ENCODE results near the gene HOXD12.
A peak's percentile ranks its signal among the peaks of the same experiment; 100 is the strongest.

HOXD12 gene

DNA sequence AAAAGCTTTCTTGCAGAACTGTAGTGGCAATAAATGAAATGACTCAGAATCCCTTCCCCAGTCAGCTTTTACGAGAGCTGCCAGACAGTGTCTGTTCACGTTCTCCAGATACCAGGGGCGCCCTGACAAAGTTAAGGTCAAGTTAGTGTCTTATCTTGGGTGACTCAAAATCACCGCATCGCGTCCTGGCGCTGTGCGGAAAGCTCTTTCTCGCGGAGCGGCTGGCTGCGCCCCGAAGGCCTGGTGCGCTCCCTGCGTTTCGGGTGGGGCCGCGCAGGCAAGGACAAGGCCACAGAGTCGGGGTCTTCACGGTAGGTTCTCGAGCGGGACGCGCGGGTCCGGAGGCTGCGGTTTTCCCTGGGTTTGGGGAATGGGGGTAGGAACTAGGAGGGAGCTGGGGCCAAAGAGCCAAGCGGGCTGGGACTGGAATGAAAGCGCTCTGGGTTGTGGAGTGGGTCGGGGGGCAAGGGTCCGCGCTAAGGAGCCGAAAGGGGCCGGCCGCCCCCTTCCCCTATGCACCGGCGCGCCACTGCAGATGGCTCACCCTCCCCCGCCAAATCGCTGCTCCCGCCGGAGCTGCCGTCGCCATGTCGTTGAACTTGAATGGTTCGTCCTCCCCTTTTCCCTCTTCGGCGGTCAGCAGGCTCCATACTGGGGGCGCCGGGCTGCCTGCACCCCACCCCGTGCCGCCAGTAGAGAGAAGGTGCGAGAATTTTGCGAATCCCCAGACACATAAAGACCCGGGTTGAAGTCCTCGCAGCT lies 4.9 kb downstream of the HOXD12 start:
- Histone ChIP-seq H3K4me3 (IDR thresholded peaks at IDR 0.05; ENCODE audit: insufficient read depth, low read depth, low read length) (no peak overlapping the region), H4K20me1 (ENCODE audit: insufficient read depth) (no peaks in the 10 kb centered on the region), H3K4me1 (ENCODE audit: low read depth, poor library complexity, severe bottlenecking) (no peaks in the 10 kb centered on the region), H3K9ac (no peak overlapping the region), H3K27ac (no peak overlapping the region), H3K36me3 (ENCODE audit: insufficient read depth) (no peaks in the 10 kb centered on the region), H2AFZ (ENCODE audit: low read depth) (no peak overlapping the region), H3K27me3 (ENCODE audit: insufficient read depth, low read depth) (no peaks in the 10 kb centered on the region), H3K4me2 (no peak overlapping the region), H3K79me2 (ENCODE audit: insufficient read depth, low read depth) (no peaks in the 10 kb centered on the region)
- TF ChIP-seq, protein P1, sequence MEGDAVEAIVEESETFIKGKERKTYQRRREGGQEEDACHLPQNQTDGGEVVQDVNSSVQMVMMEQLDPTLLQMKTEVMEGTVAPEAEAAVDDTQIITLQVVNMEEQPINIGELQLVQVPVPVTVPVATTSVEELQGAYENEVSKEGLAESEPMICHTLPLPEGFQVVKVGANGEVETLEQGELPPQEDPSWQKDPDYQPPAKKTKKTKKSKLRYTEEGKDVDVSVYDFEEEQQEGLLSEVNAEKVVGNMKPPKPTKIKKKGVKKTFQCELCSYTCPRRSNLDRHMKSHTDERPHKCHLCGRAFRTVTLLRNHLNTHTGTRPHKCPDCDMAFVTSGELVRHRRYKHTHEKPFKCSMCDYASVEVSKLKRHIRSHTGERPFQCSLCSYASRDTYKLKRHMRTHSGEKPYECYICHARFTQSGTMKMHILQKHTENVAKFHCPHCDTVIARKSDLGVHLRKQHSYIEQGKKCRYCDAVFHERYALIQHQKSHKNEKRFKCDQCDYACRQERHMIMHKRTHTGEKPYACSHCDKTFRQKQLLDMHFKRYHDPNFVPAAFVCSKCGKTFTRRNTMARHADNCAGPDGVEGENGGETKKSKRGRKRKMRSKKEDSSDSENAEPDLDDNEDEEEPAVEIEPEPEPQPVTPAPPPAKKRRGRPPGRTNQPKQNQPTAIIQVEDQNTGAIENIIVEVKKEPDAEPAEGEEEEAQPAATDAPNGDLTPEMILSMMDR (conservative IDR thresholded peaks at IDR 0.05; ENCODE audit: low read depth, low read length): no peak

DNA sequence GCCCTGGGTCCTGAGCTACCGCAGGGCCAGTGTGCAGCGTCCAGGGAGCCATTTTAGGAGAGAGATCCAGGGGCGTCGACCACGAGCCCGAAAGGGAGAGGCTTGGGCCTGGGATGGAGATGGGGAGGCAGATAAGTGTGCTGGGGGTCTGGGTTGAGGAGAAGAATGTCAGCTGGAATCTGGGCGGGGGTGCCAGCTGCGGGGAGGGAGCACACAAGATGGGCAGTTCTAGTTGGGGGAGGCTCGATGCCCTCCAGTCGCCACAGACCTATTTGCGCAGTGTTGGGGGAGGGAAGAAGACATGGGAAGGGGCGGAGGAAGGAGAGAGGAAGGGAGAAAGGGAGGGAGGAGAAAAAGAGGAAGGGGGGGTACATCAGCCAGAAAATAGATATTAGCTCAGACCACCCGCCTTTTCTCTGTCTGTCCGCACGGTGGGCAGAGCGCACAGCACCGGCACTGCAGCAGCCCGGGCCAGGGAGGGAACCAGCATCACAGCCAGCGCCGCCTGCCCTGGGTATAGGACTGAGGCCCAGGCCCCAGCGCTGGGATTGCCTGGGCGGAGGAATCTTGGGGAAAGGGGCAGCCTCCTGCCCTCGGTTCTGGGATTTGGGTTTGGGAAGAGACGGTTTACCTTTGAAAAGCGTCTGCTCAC lies 5.6 kb downstream of the HOXD12 start:
- Histone ChIP-seq H3K27ac (no peak overlapping the region), H2AFZ (ENCODE audit: low read depth) (no peak overlapping the region), H3K4me1 (ENCODE audit: low read depth, poor library complexity, severe bottlenecking) (no peaks in the 10 kb centered on the region), H3K27me3 (ENCODE audit: insufficient read depth, low read depth) (no peaks in the 10 kb centered on the region), H3K9ac (no peak overlapping the region), H3K36me3 (ENCODE audit: insufficient read depth) (no peaks in the 10 kb centered on the region), H3K79me2 (ENCODE audit: insufficient read depth, low read depth) (no peaks in the 10 kb centered on the region), H3K4me2 (no peak overlapping the region), H3K4me3 (IDR thresholded peaks at IDR 0.05; ENCODE audit: insufficient read depth, low read depth, low read length) (no peak overlapping the region), H4K20me1 (ENCODE audit: insufficient read depth) (no peaks in the 10 kb centered on the region)
- TF ChIP-seq, protein P1 (conservative IDR thresholded peaks at IDR 0.05; ENCODE audit: low read depth, low read length): no peak

DNA sequence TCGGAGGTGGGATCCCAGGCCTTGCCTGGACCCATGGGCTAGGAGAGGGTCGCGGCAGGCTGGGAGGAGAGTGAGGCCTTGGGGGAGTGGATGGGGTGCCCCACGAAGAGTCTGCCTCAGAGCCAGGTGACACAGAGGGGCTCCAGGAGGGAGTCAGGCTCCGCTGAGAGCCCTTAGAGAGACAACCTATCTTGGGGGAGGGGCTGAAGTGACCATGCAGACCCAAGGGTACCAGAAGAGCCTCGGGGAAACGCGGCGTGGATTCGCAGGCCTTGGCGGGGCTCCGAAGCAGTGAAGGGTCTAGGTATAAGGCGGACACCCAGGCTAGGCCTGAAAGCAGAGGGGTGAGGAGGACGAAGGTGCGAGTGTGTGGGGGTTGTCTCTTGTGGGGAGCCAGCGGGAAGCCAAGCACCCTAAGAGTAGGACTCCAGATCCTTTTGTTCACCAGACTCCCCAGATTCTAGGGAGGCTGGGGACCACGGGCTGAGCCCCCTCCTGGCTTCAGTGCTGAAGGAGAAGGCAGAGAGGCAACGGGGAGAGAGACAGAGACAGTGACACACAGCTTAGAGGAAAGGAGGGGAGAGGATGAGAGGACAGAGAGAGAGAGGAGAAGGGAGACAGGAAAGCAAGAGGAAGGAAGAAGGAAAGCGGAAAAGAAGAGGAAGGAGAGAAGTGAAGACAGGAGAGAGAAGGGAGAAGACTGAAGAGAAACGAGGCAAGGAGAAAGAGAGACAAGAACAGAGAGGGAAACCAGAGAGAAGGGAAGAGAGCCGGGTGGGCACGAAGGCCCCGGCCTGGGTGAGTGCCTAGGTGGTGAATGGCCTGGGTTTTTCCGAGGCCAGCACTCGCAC lies 6.4 kb downstream of the HOXD12 start:
- Histone ChIP-seq H3K4me3 (IDR thresholded peaks at IDR 0.05; ENCODE audit: insufficient read depth, low read depth, low read length) (no peak overlapping the region), H3K27ac (no peak overlapping the region), H2AFZ (ENCODE audit: low read depth) (peak overlapping the region; percentile 10; the same call in 1 of the 2 replicates), H3K79me2 (ENCODE audit: insufficient read depth, low read depth) (no peaks in the 10 kb centered on the region), H3K4me2 (no peak overlapping the region; the same call in 1 of the 2 replicates), H3K36me3 (ENCODE audit: insufficient read depth) (no peaks in the 10 kb centered on the region), H3K9ac (no peak overlapping the region), H3K27me3 (ENCODE audit: insufficient read depth, low read depth) (no peaks in the 10 kb centered on the region), H4K20me1 (ENCODE audit: insufficient read depth) (no peaks in the 10 kb centered on the region), H3K4me1 (ENCODE audit: low read depth, poor library complexity, severe bottlenecking) (no peaks in the 10 kb centered on the region)
- TF ChIP-seq, protein P1 (conservative IDR thresholded peaks at IDR 0.05; ENCODE audit: low read depth, low read length): no peak
